GM19324 (cell line): Measurements from ENCODE around the gene TRIM62.
A peak's percentile ranks its signal among the peaks of the same experiment; 100 is the strongest.
"Not testable (repeated sequence)": the region's sequence is repeated elsewhere in the genome, so short reads cannot be mapped to it uniquely, and the experiment has no call there.

Source experiments
- ATAC-seq: cut with Tn5 transposase; IDR thresholded peaks from one replicate; pipeline ENCODE4 v1.9.1; 2021; ENCODE audit warnings: mild to moderate bottlenecking, moderate library complexity; ENCODE audit not compliant: unreplicated experiment, low FRiP score

Gene TRIM62

DNA sequence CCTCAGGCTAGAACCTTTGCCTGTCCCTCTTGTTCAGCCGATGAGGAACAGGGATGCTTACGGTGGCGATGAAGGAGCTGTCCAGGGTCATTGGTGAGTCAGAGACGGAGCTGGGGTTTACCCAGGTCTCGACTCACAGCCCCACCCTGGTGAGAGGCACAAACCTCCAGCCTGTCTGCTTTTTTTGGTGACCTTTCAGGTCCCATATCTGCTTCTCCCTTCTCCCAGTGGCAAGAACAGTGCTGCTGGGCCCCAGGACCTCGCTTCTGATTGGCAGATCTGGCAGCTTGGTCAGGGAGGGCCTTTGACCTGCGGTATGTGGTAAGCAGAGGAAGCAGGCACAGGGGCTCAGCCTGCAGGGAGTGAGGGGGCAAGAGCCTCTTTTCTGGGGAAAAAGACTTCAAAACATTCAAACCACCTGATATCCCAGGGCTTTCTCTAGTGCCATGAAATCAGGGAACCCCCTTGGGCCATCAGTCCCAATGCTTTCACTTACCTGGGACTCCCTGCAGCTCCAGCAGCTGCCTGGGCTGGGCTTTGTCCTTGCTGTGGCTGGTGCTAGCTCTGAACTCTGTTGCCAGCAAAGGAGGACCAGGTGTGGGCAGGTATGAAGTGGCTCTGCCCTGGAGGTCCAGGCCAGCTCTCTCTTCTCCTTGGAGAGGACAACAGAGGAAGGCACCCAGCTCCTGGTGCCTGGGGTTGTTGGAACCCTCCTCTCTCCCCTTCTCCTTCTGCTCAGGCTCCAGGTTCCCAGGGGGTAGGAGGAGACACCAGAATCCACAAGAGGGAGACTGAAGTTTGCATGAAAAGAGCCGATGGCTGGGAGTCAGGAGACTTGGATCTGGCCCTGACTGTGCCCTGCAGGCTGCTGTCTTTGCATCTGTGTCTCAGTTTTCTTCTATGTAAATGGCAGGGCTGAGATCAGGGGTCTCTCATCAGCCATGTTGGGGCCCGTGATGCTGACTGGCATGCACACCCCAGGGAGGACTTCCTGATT lies 41.4 kb downstream of the TRIM62 start:
- no peak for ATAC-seq

DNA sequence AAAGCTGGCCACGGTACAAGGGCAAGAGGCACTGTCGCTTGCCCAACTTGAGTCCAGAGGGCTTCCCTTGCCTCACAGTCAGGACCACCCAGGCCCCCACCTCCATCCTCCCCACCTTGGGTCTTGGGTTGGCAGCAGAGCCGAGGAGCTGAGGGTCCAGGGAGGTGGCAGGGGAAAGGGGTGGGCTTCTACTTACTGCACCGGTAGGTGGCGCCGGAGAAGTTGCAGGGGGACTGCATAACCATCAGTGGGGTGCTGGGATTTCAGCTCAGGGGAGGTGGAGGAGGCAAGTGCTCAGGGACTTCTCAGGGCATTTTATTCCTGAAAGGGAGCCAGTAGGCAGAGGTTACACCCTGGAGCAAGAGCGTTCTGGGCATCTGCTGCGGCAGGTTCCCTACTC lies 44.0 kb downstream of the TRIM62 start:
- ATAC-seq: no peak

- ATAC-seq: not testable (repeated sequence)
These were observed 45.8 kb downstream of the TRIM62 start for GRCh38 chr1:33136041-33136440.

DNA sequence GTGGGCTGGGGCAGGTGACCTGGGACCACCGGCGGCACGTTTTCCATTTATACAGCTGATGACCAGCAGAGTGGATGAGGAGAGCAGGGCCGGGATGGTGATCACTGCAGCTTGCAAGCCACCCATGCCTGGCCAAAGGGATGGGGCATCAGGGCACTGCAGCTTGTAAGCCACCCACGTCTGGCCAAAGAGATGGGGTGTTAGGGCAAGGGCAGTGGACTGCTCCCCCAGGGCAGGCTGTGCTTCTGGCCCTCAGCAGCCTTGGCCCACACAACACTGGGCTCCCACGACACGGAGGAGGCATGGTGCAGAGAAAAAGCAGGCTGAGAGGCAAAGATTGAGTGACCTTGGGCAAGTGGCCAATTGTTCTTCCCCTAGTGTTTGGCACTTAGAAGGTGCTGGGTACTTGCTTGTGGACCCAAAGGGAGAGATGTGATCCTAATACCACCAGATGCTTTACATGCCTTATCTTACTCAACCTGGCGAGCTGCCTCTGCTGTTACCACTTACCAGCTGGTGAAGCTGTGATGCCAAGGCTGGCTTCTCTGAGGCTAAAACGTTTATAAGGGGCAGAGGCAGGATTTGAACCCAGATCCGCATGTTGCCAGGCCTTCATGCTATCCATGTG lies 48.3 kb downstream of the TRIM62 start:
- no peak for ATAC-seq

DNA sequence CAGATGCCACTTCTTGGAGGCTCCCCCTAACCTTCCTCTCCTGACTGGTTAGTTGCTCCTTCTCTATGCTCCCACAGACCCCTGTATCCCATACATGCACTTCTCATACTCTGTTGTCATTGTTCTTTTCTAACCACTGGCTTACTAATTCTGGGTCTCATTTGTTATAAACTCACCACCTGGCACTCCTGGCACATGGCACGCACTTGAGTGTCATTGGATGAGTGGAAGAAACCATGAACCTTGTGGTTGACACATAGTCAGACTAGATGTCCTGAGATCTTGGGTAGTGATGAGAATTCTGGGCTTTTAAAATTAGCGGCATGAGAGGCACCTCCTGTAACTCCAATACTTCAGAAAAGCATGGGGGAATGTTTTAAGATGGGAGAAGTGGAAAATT lies 49.3 kb downstream of the TRIM62 start:
- ATAC-seq: no peak

DNA sequence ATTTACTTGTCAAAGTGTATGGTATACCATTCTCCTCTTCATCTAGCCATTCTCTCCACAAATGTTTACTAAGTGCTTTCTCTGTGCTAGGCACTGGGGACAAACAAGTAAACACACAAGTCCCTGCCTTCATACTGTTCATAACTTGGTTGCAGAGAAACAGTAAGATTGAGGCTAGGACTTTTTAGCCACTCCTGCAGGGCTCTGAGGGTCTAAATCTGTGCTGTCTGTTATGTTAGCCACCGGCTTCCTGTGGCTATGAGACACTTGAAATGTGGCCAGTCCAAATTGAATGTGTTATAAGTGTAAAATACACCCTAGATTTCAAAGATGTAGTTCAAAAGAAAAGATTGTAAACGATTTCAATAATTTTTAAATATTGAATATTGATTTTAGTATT lies 50.7 kb downstream of the TRIM62 start:
- no peak for ATAC-seq

- ATAC-seq: no peak
These were observed 51.5 kb downstream of the TRIM62 start for GRCh38 chr1:33130297-33130696.

DNA sequence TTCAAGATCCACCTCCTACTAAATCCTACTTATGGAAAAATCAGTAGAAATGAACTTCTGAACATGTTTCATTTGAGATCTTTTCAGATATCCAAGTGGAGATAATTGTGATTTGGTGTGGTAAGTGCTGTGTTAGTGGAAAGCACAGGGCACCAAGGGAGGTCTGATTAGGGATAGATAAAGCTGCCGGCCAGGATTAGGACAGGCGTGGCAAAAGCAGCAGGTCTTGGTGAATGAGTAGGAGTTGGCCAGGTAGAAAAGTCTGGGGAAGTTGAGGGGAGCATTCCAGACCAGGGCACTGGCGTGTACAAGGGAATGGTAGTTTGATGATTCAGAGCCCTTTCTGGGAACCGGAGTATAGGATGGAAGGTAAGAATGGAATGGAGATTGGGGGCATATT lies 53.1 kb downstream of the TRIM62 start:
- no peak for ATAC-seq

GRCh38 chr1:33127001-33127823 lies 54.6 kb downstream of the TRIM62 start:
- peak; percentile 97 for ATAC-seq

DNA sequence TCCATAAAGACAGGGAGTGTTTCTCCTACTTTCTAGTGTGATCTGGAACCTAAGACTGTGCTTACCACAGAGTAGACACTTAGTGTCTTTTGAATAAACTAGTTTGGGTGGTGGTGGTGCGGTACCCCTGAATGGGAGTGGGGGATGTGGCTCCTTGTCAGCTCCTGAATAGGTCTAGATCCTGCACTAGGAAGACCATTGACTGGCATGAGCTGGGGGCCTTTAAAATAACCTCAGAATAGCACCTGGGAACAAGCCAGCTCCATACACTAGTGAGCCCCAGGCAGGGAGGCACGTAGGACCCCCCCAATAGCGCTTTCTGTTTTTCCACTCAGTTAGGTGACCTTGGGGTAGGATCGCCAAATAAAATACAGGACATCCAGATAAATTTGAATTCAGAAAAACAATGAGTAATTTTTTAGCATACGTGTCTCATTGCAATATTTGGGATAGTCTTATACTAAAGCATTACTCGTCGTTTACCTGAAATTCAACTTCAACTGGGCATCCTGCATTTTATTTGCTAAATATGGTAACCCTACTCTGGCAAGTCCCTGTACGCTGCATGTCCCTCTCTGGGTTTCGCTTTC lies 55.3 kb downstream of the TRIM62 start:
- no peak for ATAC-seq

DNA sequence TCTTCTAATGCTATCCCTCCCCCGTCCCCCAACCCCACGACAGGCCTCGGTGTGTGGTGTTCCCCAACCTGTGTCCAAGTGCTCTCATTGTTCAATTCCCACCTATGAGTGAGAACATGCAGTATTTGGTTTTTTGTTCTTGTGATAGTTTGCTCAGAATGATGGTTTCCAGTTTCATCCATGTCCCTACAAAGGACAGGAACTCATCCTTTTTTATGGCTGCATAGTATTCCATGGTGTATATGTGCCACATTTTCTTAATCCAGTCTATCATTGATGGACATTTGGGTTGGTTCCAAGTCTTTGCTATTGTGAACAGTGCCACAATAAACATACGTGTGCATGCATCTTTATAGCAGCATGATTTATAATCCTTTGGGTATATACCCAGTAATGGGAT lies 57.2 kb downstream of the TRIM62 start:
- not testable (repeated sequence) for ATAC-seq

DNA sequence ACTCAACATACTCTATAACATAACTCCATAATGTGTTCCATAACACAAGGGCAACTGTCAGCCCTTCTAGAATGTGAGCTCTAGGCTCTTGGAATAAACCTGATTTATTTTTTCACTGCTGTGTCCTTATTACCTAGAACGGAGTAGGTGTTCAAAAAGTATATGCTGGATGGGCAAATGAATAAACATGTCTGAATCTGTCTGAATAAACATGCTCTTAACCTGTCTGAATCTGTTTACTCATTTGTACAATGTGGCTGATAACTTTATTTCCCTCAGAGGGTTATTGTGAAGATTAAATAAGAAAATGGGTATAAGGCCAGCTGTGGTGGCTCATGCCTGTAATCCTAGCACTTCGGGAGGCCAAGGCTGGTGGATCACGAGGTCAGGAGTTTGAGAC lies 58.6 kb downstream of the TRIM62 start:
- ATAC-seq: no peak

GRCh38 chr1:33122483-33123178 lies 59.2 kb downstream of the TRIM62 start:
- ATAC-seq: no peak

DNA sequence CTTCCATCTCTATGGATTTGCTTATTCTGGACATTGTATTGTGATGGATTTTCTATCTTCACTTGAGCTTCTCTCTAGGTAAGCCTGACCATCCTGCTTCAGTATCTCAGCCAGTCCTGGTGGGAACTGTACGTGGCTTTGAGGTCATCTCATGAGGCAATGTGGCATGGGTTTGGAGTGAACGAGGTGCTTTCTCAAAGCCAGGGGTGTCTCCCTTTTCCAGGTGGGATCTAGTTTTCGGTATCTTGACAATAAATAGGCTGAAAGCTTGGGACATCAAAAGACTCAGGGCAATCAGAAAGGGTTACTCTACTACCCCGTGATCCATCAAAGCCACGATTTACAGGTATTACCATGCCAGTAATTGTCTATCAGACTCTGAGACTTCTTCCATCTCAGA lies 60.1 kb downstream of the TRIM62 start:
- no peak for ATAC-seq

GRCh38 chr1:33120436-33121231 lies 61.2 kb downstream of the TRIM62 start:
- no peak for ATAC-seq

DNA sequence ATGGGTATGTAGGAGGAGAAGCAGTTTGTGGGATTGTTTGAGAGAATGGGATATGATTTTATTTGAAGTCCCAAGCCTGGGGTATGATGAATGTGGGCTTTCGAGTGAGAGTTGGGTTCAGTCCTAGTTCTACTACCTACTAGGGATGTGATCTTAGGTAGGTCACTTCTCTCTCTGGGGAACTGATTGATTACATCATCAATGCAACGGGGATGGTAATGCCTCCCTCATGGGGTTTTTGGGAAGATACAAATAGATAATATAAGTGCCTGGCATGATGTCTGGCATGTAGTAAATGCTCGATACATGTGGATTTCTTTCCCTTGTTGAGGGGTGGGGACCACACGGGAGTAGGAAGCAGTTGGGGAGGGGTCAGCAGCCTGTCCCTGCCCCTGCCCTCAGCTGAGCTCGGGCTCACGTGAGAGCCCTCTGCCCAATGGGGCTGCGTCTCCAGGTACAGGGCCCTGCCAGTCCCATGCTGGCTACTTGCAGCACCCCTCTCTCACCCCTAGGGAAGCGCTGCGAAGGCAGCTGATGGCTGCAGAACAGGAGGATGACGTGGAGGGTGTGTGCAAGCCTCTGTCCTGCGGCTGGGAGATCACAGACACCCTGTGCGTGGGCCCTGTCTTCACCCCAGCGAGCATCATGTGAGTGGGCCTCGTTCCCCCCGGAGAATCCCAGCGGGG lies 62.2 kb downstream of the TRIM62 start:
- no peak for ATAC-seq

GRCh38 chr1:33119050-33119449 lies 62.8 kb downstream of the TRIM62 start:
- ATAC-seq: no peak

GRCh38 chr1:33118274-33118673 lies 63.6 kb downstream of the TRIM62 start:
- no peak for ATAC-seq
